HepG2 (cell line): ENCODE results near the gene ROM1. TPM values are rescaled to one million over a fixed set of nuclear protein-coding genes. Genes with fewer than 3 reads are reported as not detected.

Source experiments
- BATF2 ChIP-seq: sonication (generic); formaldehyde crosslinking; IDR thresholded peaks from 2 replicates; pipeline ENCODE4 v1.8.0; 2022; ENCODE audit warnings: mild to moderate bottlenecking, missing genetic modification reagents, moderate library complexity
- CHCHD3 ChIP-seq: sonication (generic); formaldehyde crosslinking; IDR thresholded peaks from 2 replicates; pipeline ENCODE4 v1.8.0; 2022; ENCODE audit warnings: mild to moderate bottlenecking, missing genetic modification reagents, moderate library complexity
- EEA1 ChIP-seq: sonication (generic); formaldehyde crosslinking; IDR thresholded peaks from 2 replicates; pipeline ENCODE4 v1.5.1; 2020; ENCODE audit warnings: mild to moderate bottlenecking, missing genetic modification reagents, borderline replicate concordance
- FOXK2 ChIP-seq: fragments of 450-650 bp; IDR thresholded peaks from 2 replicates; pipeline ENCODE4 v1.6.1; 2016
- GLMP ChIP-seq: sonication (generic); formaldehyde crosslinking; IDR thresholded peaks from 2 replicates; pipeline ENCODE4 v1.9.0; 2021; ENCODE audit warnings: missing genetic modification reagents, mild to moderate bottlenecking, borderline replicate concordance
- HES4 ChIP-seq: sonication (generic); formaldehyde crosslinking; IDR thresholded peaks from 2 replicates; pipeline ENCODE4 v1.9.0; 2021; ENCODE audit warnings: mild to moderate bottlenecking, missing genetic modification reagents, borderline replicate concordance
- HNRNPH1 ChIP-seq: fragments of 200-400 bp; formaldehyde crosslinking; optimal IDR thresholded peaks from 2 replicates; pipeline ENCODE3; 2017; ENCODE audit warnings: mild to moderate bottlenecking, low read depth, low read length
- RELA ChIP-seq: sonication (generic); formaldehyde crosslinking; IDR thresholded peaks from 2 replicates; pipeline ENCODE4 v1.4.0; 2020; ENCODE audit warnings: missing genetic modification reagents
- RFX5 ChIP-seq: IDR thresholded peaks from 2 replicates; pipeline ENCODE4 v1.6.1; 2011; ENCODE audit warnings: low read depth, low read length, improper control_type of control experiment
- SNAI1 ChIP-seq: sonication (generic); formaldehyde crosslinking; IDR thresholded peaks from 2 replicates; pipeline ENCODE4 v1.5.0; 2020; ENCODE audit warnings: mild to moderate bottlenecking, missing genetic modification reagents, borderline replicate concordance
- SSRP1 ChIP-seq: IDR thresholded peaks from 2 replicates; pipeline ENCODE4 v1.6.1; 2016; ENCODE audit warnings: control low read depth
- TP53 ChIP-seq: sonication (generic); formaldehyde crosslinking; conservative IDR thresholded peaks from 2 replicates; pipeline ENCODE4 v1.4.0; 2020; ENCODE audit warnings: missing genetic modification reagents
- ZBTB20 ChIP-seq: sonication (generic); formaldehyde crosslinking; IDR thresholded peaks from 2 replicates; pipeline ENCODE4 v1.8.1; 2023; ENCODE audit warnings: missing genetic modification reagents, low read depth, mild to moderate bottlenecking, borderline replicate concordance
- ZBTB3 ChIP-seq: sonication (generic); formaldehyde crosslinking; IDR thresholded peaks from 2 replicates; pipeline ENCODE4 v1.4.0; 2020; ENCODE audit warnings: low read depth, mild to moderate bottlenecking, moderate library complexity, missing genetic modification reagents, borderline replicate concordance
- ZFP36L2 ChIP-seq: sonication (generic); formaldehyde crosslinking; IDR thresholded peaks from 2 replicates; pipeline ENCODE4 v1.4.0; 2020; ENCODE audit warnings: missing genetic modification reagents
- ZFX ChIP-seq: sonication (generic); formaldehyde crosslinking; IDR thresholded peaks from 2 replicates; pipeline ENCODE4 v1.4.0; 2020; ENCODE audit warnings: mild to moderate bottlenecking, low read depth, missing genetic modification reagents, moderate library complexity
- ZNF280B ChIP-seq: sonication (generic); formaldehyde crosslinking; IDR thresholded peaks from 2 replicates; pipeline ENCODE4 v1.5.0; 2020; ENCODE audit warnings: missing genetic modification reagents, mild to moderate bottlenecking, borderline replicate concordance
- ZNF281 ChIP-seq: sonication (generic); formaldehyde crosslinking; IDR thresholded peaks from 2 replicates; pipeline ENCODE4 v1.4.0; 2020; ENCODE audit warnings: missing genetic modification reagents, borderline replicate concordance
- ZNF382 ChIP-seq: sonication (generic); formaldehyde crosslinking; IDR thresholded peaks from 2 replicates; pipeline ENCODE4 v1.5.0; 2020; ENCODE audit warnings: missing genetic modification reagents, mild to moderate bottlenecking, borderline replicate concordance
- ZNF678 ChIP-seq: sonication (generic); formaldehyde crosslinking; IDR thresholded peaks from 2 replicates; pipeline ENCODE4 v1.4.0; 2020; ENCODE audit warnings: mild to moderate bottlenecking, missing genetic modification reagents
- ZNF839 ChIP-seq: sonication (generic); formaldehyde crosslinking; IDR thresholded peaks from 2 replicates; pipeline ENCODE4 v1.4.0; 2020; ENCODE audit warnings: missing genetic modification reagents, mild to moderate bottlenecking, borderline replicate concordance
- polyA plus RNA-seq, 8 experiments: library from polyadenylated mRNA; depleted of rRNA in 3 of 8; stranded (reverse) in 7 of 8; unstranded in 1 of 8; fragments of >200 nt; fragmentation: Illumina TruSeq in 4 of 8; extraction: Trizol in 4 of 8; gene quantifications; 2 replicates each; pipeline versions ENCODE4 v1.2.1 to v1.2.3, GENCODE V29; 2011 to 2016; ENCODE audit warnings: low read depth in 4 of 8, missing spikeins in 1 of 8, mixed read lengths in 1 of 8; ENCODE audit not compliant: insufficient read depth in 1 of 8
- total RNA-seq, 5 experiments: library from RNA; depleted of rRNA; stranded (reverse); fragments of >200 nt; fragmentation: Illumina TruSeq; extraction: Trizol; gene quantifications; 2 replicates each; pipeline ENCODE4 v1.2.3, GENCODE V29; 2016; ENCODE audit warnings: low read depth in 1 of 5

ROM1 gene
- total and polyA plus RNA-seq, 2 of the 13 experiments (the other 11 are each of a cell fraction or from before 2014, with no cell fraction given), result 1.2 to 2.4 TPM

- TF ChIP-seq ZNF280B (CRISPR knock-in tag) (peak; percentile 57), ZBTB20 (CRISPR knock-in tag) (peak; percentile 23; the same call in 1 of the 2 replicates), ZFX (CRISPR knock-in tag) (peak; percentile 96), SSRP1 (CRISPR knock-in tag) (peak; percentile 22; the same call in 1 of the 2 replicates), EEA1 (CRISPR knock-in tag) (no peak), HNRNPH1 (no peak), CHCHD3 (no peak), RELA (CRISPR knock-in tag) (no peak), SNAI1 (CRISPR knock-in tag) (no peak), ZNF281 (0 out of 2 replicates have a peak, but pooled peaks have one; percentile 13), GLMP (CRISPR knock-in tag) (no peak), TP53 (CRISPR knock-in tag) (no peak), ZBTB3 (CRISPR knock-in tag) (no peak), HES4 (CRISPR knock-in tag) (no peak), ZNF382 (CRISPR knock-in tag) (no peak), ZFP36L2 (CRISPR knock-in tag) (no peak), RFX5 (0 out of 2 replicates have a peak, but pooled peaks have one; percentile 19), BATF2 (CRISPR knock-in tag) (no peak), ZNF678 (CRISPR knock-in tag) (no peak), ZNF839 (CRISPR knock-in tag) (no peak), FOXK2 (no peak)
Observed at GRCh38 chr11:62645946-62646824, 33.1 kb downstream of the ROM1 start, which contains the start of gene GANAB (continued).
